Colonic mucosa (tissue), 4 donors: ENCODE measurements around the gene AMACR. TPM values are rescaled to one million over a fixed set of nuclear protein-coding genes. Genes with fewer than 3 reads are reported as not detected.

Source experiments
- DNase-seq: peaks from one replicate; pipeline ENCODE4 v3.0.0-alpha.2; 2020
- H3K27ac ChIP-seq: fragments of 200-600 bp; one replicate; pipeline ENCODE4 v1.8.0; 2021
- H3K27me3 ChIP-seq: fragments of 200-600 bp; one replicate; pipeline ENCODE4 v1.8.0; 2021
- H3K36me3 ChIP-seq: fragments of 200-600 bp; one replicate; pipeline ENCODE4 v1.8.0; 2021
- H3K4me1 ChIP-seq: fragments of 200-600 bp; one replicate; pipeline ENCODE4 v1.8.0; 2021; ENCODE audit warnings: mild to moderate bottlenecking
- H3K4me3 ChIP-seq: fragments of 200-600 bp; one replicate; pipeline ENCODE4 v1.8.0; 2021
- H3K9ac ChIP-seq, 2 donors: one replicate each; pipeline ENCODE4 v1.7.0; 2013; ENCODE audit warnings: control low read depth in 2 of 2, low read depth in 2 of 2, low read length in 2 of 2
- H3K9me3 ChIP-seq: fragments of 200-600 bp; one replicate; pipeline ENCODE4 v1.8.0; 2021
- CTCF ChIP-seq: fragments of 200-600 bp; IDR thresholded peaks from one replicate; pipeline ENCODE4 v1.8.0; 2022; ENCODE audit warnings: antibody characterized with exemption, mild to moderate bottlenecking
- intact Hi-C: fragments of 100-400 bp; cut with DNase I; formaldehyde crosslinking; loops from one replicate; pipeline ENCODE4 v1.14.1; 2022
- total RNA-seq, 2 donors: library from RNA; stranded (reverse); fragmentation: NEBNext Ultra II Directional in 1 of 2; extraction: Animal tissue kit (Norgen Biotek cat#: 25700) in 1 of 2; gene quantifications; one replicate each; pipeline ENCODE4 v1.2.1, GENCODE V29; 2021
- donor health status: healthy.
- donor health status: DM: no; HTN: no; CAD: no.
- donor health status: DM: no; HTN: no; CAD: no.

Gene AMACR
- total RNA-seq, 2 donors from 2014 or later: 50.3 to 67.9 TPM

GRCh38 chr5:34017254-34017653, 9.4 kb upstream of the AMACR start:
- DNase-seq: no peak
- no peak overlapping the region for H3K9ac ChIP-seq
- no peaks in the 10 kb centered on the region for H3K9me3 ChIP-seq
- no peaks in the 10 kb centered on the region for H3K27me3 ChIP-seq
- no peak for TF ChIP-seq CTCF
- no peak overlapping the region for H3K4me3 ChIP-seq
- no peaks in the 10 kb centered on the region for H3K36me3 ChIP-seq
- no peak overlapping the region for H3K27ac ChIP-seq
- no peaks in the 10 kb centered on the region for H3K4me1 ChIP-seq
- intact Hi-C loops: no loop called here

DNA sequence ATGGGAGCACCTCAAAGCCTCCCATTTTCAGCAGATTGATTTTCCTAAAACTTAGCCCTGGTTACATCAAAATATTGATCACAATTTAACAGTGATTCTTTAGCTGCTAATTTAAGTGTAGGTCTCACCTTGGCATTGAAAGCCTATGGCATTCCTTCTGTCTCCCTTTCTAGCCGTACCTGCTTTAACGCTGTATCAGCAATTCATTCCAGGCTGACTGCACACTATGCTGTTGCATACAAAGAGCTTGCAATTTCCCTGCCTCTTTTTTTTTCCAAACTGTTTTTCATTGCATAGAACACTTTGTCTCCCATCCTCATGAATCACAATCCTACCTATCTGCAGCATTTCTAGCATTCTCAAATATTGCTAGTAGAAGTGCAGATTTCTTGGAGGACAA, 8.9 kb upstream of the AMACR start:
- DNase-seq: no peak
- Histone ChIP-seq H3K4me3 (no peak overlapping the region), H3K9ac (no peak overlapping the region), H3K36me3 (no peaks in the 10 kb centered on the region), H3K27ac (no peak overlapping the region), H3K4me1 (peaks cover 4% of the 10 kb centered on the region), H3K27me3 (no peaks in the 10 kb centered on the region), H3K9me3 (no peaks in the 10 kb centered on the region)
- intact Hi-C loops: no loop called here
- TF ChIP-seq CTCF: no peak

DNA sequence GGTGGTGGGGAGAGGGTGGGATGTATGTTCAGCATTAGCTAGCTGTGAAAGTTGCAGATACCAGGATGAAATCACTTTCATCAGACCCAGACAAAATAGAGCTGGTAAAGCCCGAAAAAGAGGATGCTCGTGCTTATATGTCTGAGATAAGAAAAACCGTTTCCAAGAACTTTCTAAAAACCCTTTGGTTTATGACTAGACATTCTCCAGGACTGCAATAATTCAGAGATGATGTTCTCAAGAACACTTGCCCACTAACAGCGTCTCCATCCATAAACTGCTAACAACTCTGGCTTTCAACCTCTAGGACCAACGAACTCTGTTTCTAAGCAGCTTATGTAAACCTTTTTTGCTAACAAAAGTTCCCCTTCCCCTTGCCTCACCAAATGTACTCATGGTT, 8.4 kb upstream of the AMACR start:
- intact Hi-C loops: no loop called here
- peaks cover 4% of the 10 kb centered on the region for H3K4me1 ChIP-seq
- no peak overlapping the region for H3K27ac ChIP-seq
- H3K9ac ChIP-seq: no peak overlapping the region
- H3K27me3 ChIP-seq: no peaks in the 10 kb centered on the region
- H3K9me3 ChIP-seq: no peaks in the 10 kb centered on the region
- H3K4me3 ChIP-seq: no peak overlapping the region
- no peak for TF ChIP-seq CTCF
- DNase-seq: no peak
- no peaks in the 10 kb centered on the region for H3K36me3 ChIP-seq

DNA sequence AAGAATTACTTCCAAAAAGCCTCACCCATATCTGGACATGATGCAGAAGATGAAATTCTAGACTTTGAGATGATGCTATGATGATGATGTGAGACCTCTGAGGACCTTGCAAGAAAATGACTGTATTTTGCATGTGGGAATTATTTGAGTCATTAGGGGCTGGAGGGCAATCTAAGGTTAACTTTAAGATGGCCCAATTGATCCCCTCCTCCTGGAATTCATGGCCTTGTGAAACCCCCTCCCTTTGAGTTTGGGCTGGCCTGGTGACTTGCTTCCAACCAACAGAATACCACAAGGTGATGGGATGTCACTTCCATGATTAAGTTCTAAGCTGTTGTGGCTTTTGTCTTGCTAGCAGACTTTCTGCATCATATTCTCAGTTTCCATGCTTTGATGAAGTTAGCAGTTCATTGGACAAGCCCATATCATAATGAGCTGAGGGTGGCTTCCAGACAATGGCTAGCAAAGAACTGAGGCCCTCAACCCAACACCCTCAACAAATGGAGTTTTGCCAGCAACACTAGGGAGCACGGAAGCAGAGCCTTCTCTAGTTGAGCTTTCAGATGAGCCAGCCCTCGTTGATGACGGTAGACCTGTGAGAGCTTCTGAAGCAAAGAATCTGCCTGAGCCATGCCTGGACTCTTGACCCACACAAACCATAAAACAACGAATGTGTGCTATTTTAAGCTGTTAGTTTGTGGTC, 7.4 kb upstream of the AMACR start:
- Histone ChIP-seq H3K9ac (no peak overlapping the region), H3K27ac (peak overlapping the region; percentile 41), H3K4me3 (no peak overlapping the region), H3K27me3 (no peaks in the 10 kb centered on the region), H3K9me3 (no peaks in the 10 kb centered on the region), H3K36me3 (no peaks in the 10 kb centered on the region), H3K4me1 (peaks cover 4% of the 10 kb centered on the region)
- TF ChIP-seq CTCF: no peak
- DNase-seq: no peak
- intact Hi-C loops: no loop called here

- Histone ChIP-seq H3K27ac (peak overlapping the region; percentile 41), H3K4me1 (peaks cover 4% of the 10 kb centered on the region), H3K27me3 (no peaks in the 10 kb centered on the region), H3K36me3 (no peaks in the 10 kb centered on the region), H3K4me3 (no peak overlapping the region), H3K9me3 (no peaks in the 10 kb centered on the region), H3K9ac (no peak overlapping the region)
- no peak for TF ChIP-seq CTCF
- intact Hi-C loops: no loop called here
- no peak for DNase-seq
Measured at GRCh38 chr5:34014626-34015025, 6.8 kb upstream of the AMACR start.
